HG03469 (cell line): ENCODE results near the gene RASAL2.
"Not testable (repeated sequence)": the region's sequence is repeated elsewhere in the genome, so short reads cannot be mapped to it uniquely, and the experiment has no call there.

Source experiments
- ATAC-seq: cut with Tn5 transposase; IDR thresholded peaks from one replicate; pipeline ENCODE4 v1.9.1; 2021; ENCODE audit warnings: mild to moderate bottlenecking, moderate library complexity, moderate number of reproducible peaks; ENCODE audit not compliant: unreplicated experiment

RASAL2 gene

GRCh38 chr1:178273707-178274410 lies 180.0 kb downstream of the RASAL2 start:
- ATAC-seq, result no peak

GRCh38 chr1:178275049-178275448 lies 181.1 kb downstream of the RASAL2 start:
- ATAC-seq, result no peak

GRCh38 chr1:178275553-178275952 lies 181.6 kb downstream of the RASAL2 start:
- no peak for ATAC-seq

GRCh38 chr1:178277793-178278530 lies 184.1 kb downstream of the RASAL2 start:
- ATAC-seq, result no peak

GRCh38 chr1:178278916-178279686 lies 185.2 kb downstream of the RASAL2 start:
- no peak for ATAC-seq

- no peak for ATAC-seq
Observed at GRCh38 chr1:178282949-178283367, 189.1 kb downstream of the RASAL2 start.

- ATAC-seq, result no peak
Observed at GRCh38 chr1:178283409-178283808, 189.5 kb downstream of the RASAL2 start.

GRCh38 chr1:178284058-178284457 lies 190.2 kb downstream of the RASAL2 start:
- ATAC-seq, result no peak

GRCh38 chr1:178291166-178291565 lies 197.3 kb downstream of the RASAL2 start:
- ATAC-seq, result no peak

GRCh38 chr1:178294654-178295053 lies 200.8 kb downstream of the RASAL2 start:
- ATAC-seq, result no peak

GRCh38 chr1:178300352-178300699 lies 206.4 kb downstream of the RASAL2 start:
- ATAC-seq, result no peak

GRCh38 chr1:178301141-178301540 lies 207.2 kb downstream of the RASAL2 start:
- no peak for ATAC-seq

GRCh38 chr1:178307264-178307663 lies 213.4 kb downstream of the RASAL2 start:
- ATAC-seq, result no peak

GRCh38 chr1:178308438-178308837 lies 214.5 kb downstream of the RASAL2 start:
- no peak for ATAC-seq

GRCh38 chr1:178310685-178311105 lies 216.8 kb downstream of the RASAL2 start:
- peak; percentile 86 for ATAC-seq

- ATAC-seq, result no peak
Observed at GRCh38 chr1:178311164-178311563, 217.3 kb downstream of the RASAL2 start.

GRCh38 chr1:178320280-178320982 lies 226.5 kb downstream of the RASAL2 start:
- not testable (repeated sequence) for ATAC-seq

GRCh38 chr1:178323067-178323466 lies 229.2 kb downstream of the RASAL2 start:
- no peak for ATAC-seq

GRCh38 chr1:178324003-178324402 lies 230.1 kb downstream of the RASAL2 start:
- no peak for ATAC-seq

- ATAC-seq, result no peak
Observed at GRCh38 chr1:178328728-178329127, 234.8 kb downstream of the RASAL2 start.

GRCh38 chr1:178330153-178330552 lies 236.2 kb downstream of the RASAL2 start:
- no peak for ATAC-seq
